HepG2 (cell line): ENCODE results near the gene VGF. TPM values are rescaled to one million over a fixed set of nuclear protein-coding genes. Genes with fewer than 3 reads are reported as not detected.

Experiments used
- ARNTL ChIP-seq: sonication (generic); formaldehyde crosslinking; IDR thresholded peaks from 2 replicates; pipeline ENCODE4 v1.4.0; 2020; ENCODE audit warnings: mild to moderate bottlenecking, missing genetic modification reagents
- EP300 ChIP-seq, 3 experiments: sonication (generic) in 1 of 3; formaldehyde crosslinking in 1 of 3; IDR thresholded peaks; 2 replicates each; pipeline versions ENCODE4 v1.5.1 to v1.6.1; 2011 to 2020; ENCODE audit warnings: low read depth in 2 of 3, low read length in 2 of 3, borderline replicate concordance in 1 of 3, improper control_type of control experiment in 1 of 3, mild to moderate bottlenecking in 1 of 3, missing genetic modification reagents in 1 of 3, moderate library complexity in 1 of 3
- NONO ChIP-seq, 2 experiments: fragments of 450-650 bp in 1 of 2; sonication (generic) in 1 of 2; formaldehyde crosslinking in 1 of 2; IDR thresholded peaks in 1 of 2; conservative IDR thresholded peaks in 1 of 2; 2 replicates each; pipeline versions ENCODE4 v1.6.1 to v1.8.0; 2017 to 2022; ENCODE audit warnings: mild to moderate bottlenecking in 1 of 2, missing genetic modification reagents in 1 of 2, moderate library complexity in 1 of 2
- NR0B2 ChIP-seq: sonication (generic); formaldehyde crosslinking; IDR thresholded peaks from 2 replicates; pipeline ENCODE4 v1.4.0; 2020; ENCODE audit warnings: mild to moderate bottlenecking, missing genetic modification reagents
- POLR2G ChIP-seq: fragments of 200-400 bp; formaldehyde crosslinking; IDR thresholded peaks from 2 replicates; pipeline ENCODE4 v1.6.1; 2018; ENCODE audit warnings: mild to moderate bottlenecking, low read depth, low read length, moderate library complexity
- SKIL ChIP-seq: sonication (generic); formaldehyde crosslinking; IDR thresholded peaks from 2 replicates; pipeline ENCODE4 v1.8.0; 2022; ENCODE audit warnings: missing genetic modification reagents, mild to moderate bottlenecking, moderate library complexity, borderline replicate concordance
- ZC3H13 ChIP-seq: sonication (generic); formaldehyde crosslinking; IDR thresholded peaks from 2 replicates; pipeline ENCODE4 v1.8.1; 2023; ENCODE audit warnings: mild to moderate bottlenecking, missing genetic modification reagents, moderate library complexity
- ZHX1 ChIP-seq: sonication (generic); formaldehyde crosslinking; IDR thresholded peaks from 2 replicates; pipeline ENCODE4 v1.8.1; 2022; ENCODE audit warnings: low read depth, mild to moderate bottlenecking, missing genetic modification reagents
- ZMAT3 ChIP-seq: sonication (generic); formaldehyde crosslinking; conservative IDR thresholded peaks from 2 replicates; pipeline ENCODE4 v1.7.0; 2021; ENCODE audit warnings: missing genetic modification reagents
- ZMYM2 ChIP-seq: sonication (generic); formaldehyde crosslinking; IDR thresholded peaks from 2 replicates; pipeline ENCODE4 v1.8.0; 2022; ENCODE audit warnings: mild to moderate bottlenecking, missing genetic modification reagents
- ZNF407 ChIP-seq: sonication (generic); formaldehyde crosslinking; IDR thresholded peaks from one replicate; pipeline ENCODE4 v1.5.1; 2020; ENCODE audit warnings: mild to moderate bottlenecking, missing genetic modification reagents; ENCODE audit errors: not compliant biosample characterization
- polyA plus RNA-seq, 8 experiments: library from polyadenylated mRNA; depleted of rRNA in 3 of 8; stranded (reverse) in 7 of 8; unstranded in 1 of 8; fragments of >200 nt; fragmentation: Illumina TruSeq in 4 of 8; extraction: Trizol in 4 of 8; gene quantifications; 2 replicates each; pipeline versions ENCODE4 v1.2.1 to v1.2.3, GENCODE V29; 2011 to 2016; ENCODE audit warnings: low read depth in 4 of 8, missing spikeins in 1 of 8, mixed read lengths in 1 of 8; ENCODE audit not compliant: insufficient read depth in 1 of 8
- total RNA-seq, 5 experiments: library from RNA; depleted of rRNA; stranded (reverse); fragments of >200 nt; fragmentation: Illumina TruSeq; extraction: Trizol; gene quantifications; 2 replicates each; pipeline ENCODE4 v1.2.3, GENCODE V29; 2016; ENCODE audit warnings: low read depth in 1 of 5

The VGF gene
- total and polyA plus RNA-seq, 2 of the 13 experiments (the other 11 are each of a cell fraction or from before 2014, with no cell fraction given): 0.12 to 0.46 TPM

- no peak for TF ChIP-seq ZHX1 (CRISPR knock-in tag)
- peak; percentile 95 for TF ChIP-seq POLR2G
- peak; percentile 95 for TF ChIP-seq SKIL (CRISPR knock-in tag)
- TF ChIP-seq ZNF407: no peak
- peak; percentile 79 for TF ChIP-seq ARNTL (CRISPR knock-in tag)
- TF ChIP-seq ZMAT3 (CRISPR knock-in tag): peak; percentile 30
- peak; percentile 86 for TF ChIP-seq ZC3H13 (CRISPR knock-in tag)
- no peak for TF ChIP-seq NR0B2 (CRISPR knock-in tag)
- peak; percentile 38; the same call in 1 of the 2 replicates for TF ChIP-seq ZMYM2 (CRISPR knock-in tag)
- TF ChIP-seq NONO (IDR thresholded peaks at IDR 0.05): no peak
- TF ChIP-seq NONO (CRISPR knock-in tag; conservative IDR thresholded peaks at IDR 0.05): peak; percentile 59
- peak; percentile 62 to 81; a peak in 3 of 4 replicates for TF ChIP-seq EP300 (IDR thresholded peaks at IDR 0.05; ENCODE audit: low read depth in 2 of 2, low read length in 2 of 2)
- TF ChIP-seq EP300 (CRISPR knock-in tag; IDR thresholded peaks at IDR 0.05; ENCODE audit: borderline replicate concordance): peak; percentile 71; the same call in 1 of the 2 replicates
These were observed 35.7 kb upstream of the VGF start, which contains the start of gene MOGAT3 (continued) for GRCh38 chr7:101200862-101201599.
